PC-9 (cell line): ENCODE results near the gene NUP62. TPM values are rescaled to one million over a fixed set of nuclear protein-coding genes. Genes with fewer than 3 reads are reported as not detected.

Experiments used
- BruUV-seq: library from RNA; stranded (reverse); fragments of 400-500 nt; replicated peaks from 2 replicates; lab custom pipeline; 2021; lab: Mats Ljungman, UMichigan
- CTCF ChIA-PET: fragments of 300-600 bp; sonication (Branson Sonifier 250); formaldehyde crosslinking; loops from one replicate; lab custom pipeline; 2022; ENCODE audit warnings: antibody characterized with exemption; lab: Charles Lee
- POLR2A ChIA-PET: fragments of 300-600 bp; sonication (Branson Sonifier 250); formaldehyde crosslinking; loops from one replicate; lab custom pipeline; 2022; ENCODE audit warnings: antibody characterized with exemption; ENCODE audit not compliant: unreplicated experiment; lab: Charles Lee
- DNase-seq, 2 experiments: peaks; one replicate each; pipeline versions ENCODE4 v3.0.0 to v3.0.0-alpha.2; 2015 to 2022; ENCODE audit warnings: mixed read lengths in 1 of 2
- H2AFZ ChIP-seq: fragments of 200-600 bp; sonication (generic); 2 replicates; pipeline ENCODE4 v1.8.1; 2017; ENCODE audit warnings: antibody characterized with exemption
- H3F3A ChIP-seq: fragments of 200-600 bp; sonication (generic); 2 replicates; pipeline ENCODE4 v1.8.1; 2017; ENCODE audit warnings: antibody characterized with exemption, mild to moderate bottlenecking, low read depth; ENCODE audit not compliant: insufficient read depth
- H3K27ac ChIP-seq: fragments of 200-600 bp; sonication (generic); 2 replicates; pipeline ENCODE4 v1.6.1; 2016; ENCODE audit warnings: mixed run types
- H3K27me3 ChIP-seq: fragments of 200-600 bp; sonication (generic); 2 replicates; pipeline ENCODE4 v1.6.1; 2016; ENCODE audit warnings: low read depth, mixed run types; ENCODE audit not compliant: insufficient read depth
- H3K36me3 ChIP-seq: fragments of 200-600 bp; sonication (generic); 2 replicates; pipeline ENCODE4 v1.6.1; 2016; ENCODE audit warnings: low read depth, mixed run types
- H3K4me1 ChIP-seq: fragments of 200-600 bp; sonication (generic); replicated peaks from 2 replicates; pipeline ENCODE4 v1.6.1; 2016; ENCODE audit warnings: mixed run types; ENCODE audit not compliant: insufficient read depth
- H3K4me2 ChIP-seq: fragments of 200-600 bp; sonication (generic); 2 replicates; pipeline ENCODE4 v1.6.1; 2017; ENCODE audit warnings: mixed run types
- H3K4me3 ChIP-seq: fragments of 200-600 bp; sonication (generic); 2 replicates; pipeline ENCODE4 v1.6.1; 2016; ENCODE audit warnings: mixed run types
- H3K79me2 ChIP-seq: fragments of 200-600 bp; sonication (generic); 2 replicates; pipeline ENCODE4 v1.6.1; 2017; ENCODE audit warnings: low read depth, mixed run types
- H3K9me2 ChIP-seq: fragments of 200-600 bp; sonication (generic); 2 replicates; pipeline ENCODE4 v1.8.1; 2017; ENCODE audit warnings: mild to moderate bottlenecking; ENCODE audit not compliant: insufficient read depth
- H3K9me3 ChIP-seq: fragments of 200-600 bp; sonication (generic); 2 replicates; pipeline ENCODE4 v1.8.1; 2016; ENCODE audit warnings: low read depth; ENCODE audit not compliant: insufficient read depth
- H4K20me1 ChIP-seq: fragments of 200-600 bp; sonication (generic); 2 replicates; pipeline ENCODE4 v1.8.1; 2017; ENCODE audit not compliant: insufficient read depth
- CTCF ChIP-seq: fragments of 200-600 bp; sonication (generic); conservative IDR thresholded peaks from 2 replicates; pipeline ENCODE4 v1.6.1; 2017; ENCODE audit warnings: mixed run types, antibody characterized with exemption, mild to moderate bottlenecking, moderate library complexity
- EZH2 ChIP-seq: fragments of 200-600 bp; sonication (generic); IDR thresholded peaks from 2 replicates; pipeline ENCODE4 v1.8.0; 2017; ENCODE audit warnings: antibody characterized with exemption, low read depth
- intact Hi-C: fragments of 100-400 bp; cut with micrococcal nuclease; formaldehyde crosslinking; loops from one replicate; pipeline ENCODE4 v1.10.0; 2022; ENCODE audit not compliant: unreplicated experiment
- total RNA-seq: library from RNA; stranded (reverse); gene quantifications from 2 replicates; pipeline ENCODE4 v1.2.3, GENCODE V29; 2021

Gene NUP62
- total RNA-seq, 1 experiment from 2014 or later = 101 TPM

- Histone ChIP-seq H3F3A (peaks cover 12% of the 10 kb centered on the region), H3K27me3 (no peaks in the 10 kb centered on the region), H3K4me3 (no peak overlapping the region), H3K9me3 (no peaks in the 10 kb centered on the region), H3K9me2 (no peaks in the 10 kb centered on the region), H3K27ac (no peak overlapping the region), H3K4me2 (no peak overlapping the region), H4K20me1 (peaks cover 87% of the 10 kb centered on the region), H3K79me2 (peaks cover 88% of the 10 kb centered on the region), H3K36me3 (peaks cover 33% of the 10 kb centered on the region), H3K4me1 (0 out of 2 replicates have a peak, but pooled peaks cover 2% of the 10 kb centered on the region), H2AFZ (no peak overlapping the region)
- ChIA-PET POLR2A (no interaction called here), CTCF (no interaction called here)
- no peak for DNase-seq
- intact Hi-C loops = no loop called here
- TF ChIP-seq EZH2 (no peak), CTCF (no peak)
- no TSS peak for BruUV-seq
Observed at GRCh38 chr19:49921871-49922795, 7.2 kb downstream of the NUP62 start.

GRCh38 chr19:49920624-49921363 lies 8.5 kb downstream of the NUP62 start:
- intact Hi-C loops = no loop called here
- no peak overlapping the region for H3K4me3 ChIP-seq
- peaks cover 80% of the 10 kb centered on the region for H3K79me2 ChIP-seq
- BruUV-seq = no TSS peak
- no peaks in the 10 kb centered on the region for H3K4me1 ChIP-seq
- H3K9me2 ChIP-seq = no peaks in the 10 kb centered on the region
- H2AFZ ChIP-seq = no peak overlapping the region
- H3K36me3 ChIP-seq = peaks cover 33% of the 10 kb centered on the region
- no peaks in the 10 kb centered on the region for H3K9me3 ChIP-seq
- TF ChIP-seq EZH2 = no peak
- TF ChIP-seq CTCF = no peak
- H3K4me2 ChIP-seq = no peak overlapping the region
- ChIA-PET CTCF (no interaction called here), POLR2A (no interaction called here)
- H3K27me3 ChIP-seq = no peaks in the 10 kb centered on the region
- H3F3A ChIP-seq = peaks cover 12% of the 10 kb centered on the region
- peaks cover 81% of the 10 kb centered on the region for H4K20me1 ChIP-seq
- DNase-seq = no peak
- H3K27ac ChIP-seq = no peak overlapping the region

- peaks cover 29% of the 10 kb centered on the region for H3F3A ChIP-seq
- TF ChIP-seq CTCF (no peak), EZH2 (no peak)
- peaks cover 82% of the 10 kb centered on the region for H4K20me1 ChIP-seq
- no peaks in the 10 kb centered on the region for H3K9me3 ChIP-seq
- no peaks in the 10 kb centered on the region for H3K9me2 ChIP-seq
- ChIA-PET CTCF (no interaction called here), POLR2A (no interaction called here)
- BruUV-seq = no TSS peak
- peaks cover 41% of the 10 kb centered on the region for H3K36me3 ChIP-seq
- no peak overlapping the region for H3K4me2 ChIP-seq
- peaks cover 60% of the 10 kb centered on the region for H3K79me2 ChIP-seq
- no peak for DNase-seq
- no peaks in the 10 kb centered on the region for H3K4me1 ChIP-seq
- H3K27me3 ChIP-seq = no peaks in the 10 kb centered on the region
- H3K4me3 ChIP-seq = no peak overlapping the region
- no peak overlapping the region for H2AFZ ChIP-seq
- H3K27ac ChIP-seq = no peak overlapping the region
- intact Hi-C loops = no loop called here
Observed at GRCh38 chr19:49918089-49918488, 11.2 kb downstream of the NUP62 start.
